H1 (cell line): ENCODE measurements around the gene CD247. TPM values are rescaled to one million over a fixed set of nuclear protein-coding genes. Genes with fewer than 3 reads are reported as not detected.
A peak's percentile ranks its signal among the peaks of the same experiment; 100 is the strongest.

Experiments used
- BACH1 ChIP-seq: IDR thresholded peaks from 2 replicates; pipeline ENCODE4 v1.6.1; 2012; ENCODE audit warnings: low read length, improper control_type of control experiment
- BCL11A ChIP-seq, 2 experiments: IDR thresholded peaks; one replicate each; pipeline ENCODE4 v1.6.1; 2011; ENCODE audit warnings: low read depth in 2 of 2, low read length in 2 of 2, mild to moderate bottlenecking in 2 of 2
- BRCA1 ChIP-seq: IDR thresholded peaks from 2 replicates; pipeline ENCODE4 v1.6.1; 2012; ENCODE audit warnings: low read depth, low read length, improper control_type of control experiment
- CBX5 ChIP-seq: fragments of 300-800, 300-1000 bp; sonication (generic); IDR thresholded peaks from 2 replicates; pipeline ENCODE4 v1.7.1; 2016; ENCODE audit warnings: antibody characterized with exemption, low read length, low read depth
- CEBPB ChIP-seq: IDR thresholded peaks from 2 replicates; pipeline ENCODE4 v1.6.1; 2012; ENCODE audit warnings: low read depth, low read length
- CHD2 ChIP-seq: IDR thresholded peaks from 2 replicates; pipeline ENCODE4 v1.6.1; 2012; ENCODE audit warnings: low read length, improper control_type of control experiment
- EP300 ChIP-seq, 2 experiments: IDR thresholded peaks; 1 replicate in 1 of 2; 2 replicates in 1 of 2; pipeline ENCODE4 v1.6.1; 2011 to 2012; ENCODE audit warnings: low read depth in 2 of 2, low read length in 2 of 2, mild to moderate bottlenecking in 2 of 2, borderline replicate concordance in 1 of 2, inconsistent platforms in 1 of 2, moderate library complexity in 1 of 2
- EZH2 ChIP-seq: fragments of 200-600 bp; sonication (generic); IDR thresholded peaks from 2 replicates; pipeline ENCODE4 v1.7.1; 2012; ENCODE audit warnings: low read depth, mild to moderate bottlenecking, moderate library complexity, low read length, inconsistent platforms; ENCODE audit not compliant: severe bottlenecking
- HDAC2 ChIP-seq, 2 experiments: fragments of 300-600 bp in 1 of 2; sonication (generic) in 1 of 2; IDR thresholded peaks; 2 replicates each; pipeline ENCODE4 v1.6.1; 2011 to 2012; ENCODE audit warnings: low read depth in 2 of 2, low read length in 2 of 2, mild to moderate bottlenecking in 2 of 2, moderate library complexity in 2 of 2, borderline replicate concordance in 1 of 2, inconsistent platforms in 1 of 2
- JUND ChIP-seq: IDR thresholded peaks from 2 replicates; pipeline ENCODE4 v1.6.1; 2011; ENCODE audit warnings: mild to moderate bottlenecking, improper control_type of control experiment, low read length
- KDM1A ChIP-seq: fragments of 200-600, 300-600 bp; sonication (generic); IDR thresholded peaks from 2 replicates; pipeline ENCODE4 v1.7.1; 2016; ENCODE audit warnings: mild to moderate bottlenecking, low read length, borderline replicate concordance
- KDM4A ChIP-seq: IDR thresholded peaks from one replicate; pipeline ENCODE4 v1.7.1; 2012; ENCODE audit warnings: low read depth, mild to moderate bottlenecking, moderate library complexity, low read length, inconsistent platforms; ENCODE audit not compliant: severe bottlenecking
- KDM5A ChIP-seq: fragments of 200-600 bp; IDR thresholded peaks from 2 replicates; pipeline ENCODE4 v1.7.1; 2012; ENCODE audit warnings: mild to moderate bottlenecking, low read length, inconsistent platforms, mixed read lengths
- NRF1 ChIP-seq: IDR thresholded peaks from 2 replicates; pipeline ENCODE4 v1.6.1; 2011; ENCODE audit warnings: mild to moderate bottlenecking, low read depth, low read length, improper control_type of control experiment
- POLR2A ChIP-seq, 2 experiments: IDR thresholded peaks; 1 replicate in 1 of 2; 2 replicates in 1 of 2; pipeline ENCODE4 v1.6.1; 2011; ENCODE audit warnings: low read depth in 2 of 2, low read length in 2 of 2, mild to moderate bottlenecking in 2 of 2; ENCODE audit errors: control extremely low read depth in 1 of 2
- POU5F1 ChIP-seq: IDR thresholded peaks from 2 replicates; pipeline ENCODE4 v1.6.1; 2011; ENCODE audit warnings: low read depth, mild to moderate bottlenecking, low read length, moderate library complexity
- RXRA ChIP-seq: IDR thresholded peaks from 2 replicates; pipeline ENCODE4 v1.6.1; 2011; ENCODE audit warnings: low read depth, mild to moderate bottlenecking, low read length, moderate library complexity; ENCODE audit not compliant: insufficient read depth
- TBP ChIP-seq: IDR thresholded peaks from 2 replicates; pipeline ENCODE4 v1.6.1; 2011; ENCODE audit warnings: low read depth, low read length, improper control_type of control experiment
- TEAD4 ChIP-seq: IDR thresholded peaks from 2 replicates; pipeline ENCODE4 v1.6.1; 2012; ENCODE audit warnings: low read depth, low read length, inconsistent platforms, mixed read lengths
- polyA plus RNA-seq, 7 experiments: library from polyadenylated mRNA; depleted of rRNA in 3 of 7; stranded (reverse) in 5 of 7; unstranded in 2 of 7; fragments of >200 nt in 5 of 7; fragments of 200-250 nt in 2 of 7; gene quantifications; 1 replicate in 5 of 7; 2 replicates in 1 of 7; 4 replicates in 1 of 7; pipeline versions ENCODE4 v1.2.1 to v1.2.3, GENCODE V29; 2011 to 2013; ENCODE audit warnings: missing spikeins in 2 of 7, mixed read lengths in 2 of 7
- total RNA-seq: library from RNA; stranded (reverse); fragmentation: NEBNext Ultra II Directional; extraction: Animal tissue kit (Norgen Biotek cat#: 25700); gene quantifications from 2 replicates; pipeline ENCODE4 v1.2.1, GENCODE V29; 2021
- TF ChIP-seq, protein P1 (sequence below): IDR thresholded peaks from 2 replicates; pipeline ENCODE4 v1.6.1; 2012; ENCODE audit warnings: inconsistent platforms
- TF ChIP-seq, protein P2 (sequence below): IDR thresholded peaks from 2 replicates; pipeline ENCODE4 v1.6.1; 2011; ENCODE audit warnings: low read length, improper control_type of control experiment
- TF ChIP-seq, protein P3 (sequence below): IDR thresholded peaks from 2 replicates; pipeline ENCODE4 v1.6.1; 2012; ENCODE audit warnings: low read length, inconsistent platforms

The CD247 gene
- total and polyA plus RNA-seq, 2 of the 8 experiments (the other 6 are each of a cell fraction or from before 2014, with no cell fraction given): 2.0 to 2.2 TPM

DNA sequence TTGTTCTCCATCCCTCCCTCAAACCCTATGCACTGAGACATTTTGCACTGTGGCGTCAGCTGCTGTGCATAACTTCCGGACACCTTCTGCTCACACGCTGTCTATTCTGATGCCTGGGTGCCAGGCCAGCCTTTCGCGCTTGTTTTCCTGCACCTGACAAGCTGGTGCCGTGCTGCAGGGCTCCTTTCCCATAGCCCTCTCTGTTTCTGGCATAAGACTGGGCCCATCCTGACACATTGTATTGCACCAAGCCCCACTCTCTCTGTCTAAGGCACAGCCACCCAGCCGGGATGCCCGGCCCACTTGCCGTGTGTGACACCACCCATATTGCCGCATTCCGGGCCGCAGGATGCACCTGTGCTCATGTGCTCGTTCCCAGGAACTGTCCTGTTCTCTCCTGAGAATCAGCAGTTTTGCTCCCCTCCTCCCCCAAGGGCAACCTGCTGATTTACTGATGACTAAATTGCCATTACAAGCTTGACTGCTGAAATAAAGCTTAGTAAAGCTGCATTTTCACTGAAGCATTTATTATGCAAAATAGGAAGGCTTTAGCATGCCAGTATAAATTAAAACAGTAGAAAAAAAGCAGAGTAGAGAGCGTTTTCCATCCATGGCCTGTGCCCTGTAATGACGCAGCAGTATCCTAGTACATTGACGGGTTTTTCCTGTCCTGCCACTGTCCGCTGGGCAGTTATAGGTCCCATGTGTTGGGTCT is 88.0 kb downstream of the CD247 start (continued):
- 0 out of 2 replicates have a peak, but pooled peaks have one; percentile 42 for TF ChIP-seq POU5F1
- TF ChIP-seq, protein P1, sequence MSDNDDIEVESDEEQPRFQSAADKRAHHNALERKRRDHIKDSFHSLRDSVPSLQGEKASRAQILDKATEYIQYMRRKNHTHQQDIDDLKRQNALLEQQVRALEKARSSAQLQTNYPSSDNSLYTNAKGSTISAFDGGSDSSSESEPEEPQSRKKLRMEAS: no peak
- no peak for TF ChIP-seq CBX5
- no peak for TF ChIP-seq BCL11A (IDR thresholded peaks at IDR 0.05; ENCODE audit: low read depth in 2 of 2, low read length in 2 of 2)
- no peak for TF ChIP-seq CEBPB
- TF ChIP-seq, protein P2, sequence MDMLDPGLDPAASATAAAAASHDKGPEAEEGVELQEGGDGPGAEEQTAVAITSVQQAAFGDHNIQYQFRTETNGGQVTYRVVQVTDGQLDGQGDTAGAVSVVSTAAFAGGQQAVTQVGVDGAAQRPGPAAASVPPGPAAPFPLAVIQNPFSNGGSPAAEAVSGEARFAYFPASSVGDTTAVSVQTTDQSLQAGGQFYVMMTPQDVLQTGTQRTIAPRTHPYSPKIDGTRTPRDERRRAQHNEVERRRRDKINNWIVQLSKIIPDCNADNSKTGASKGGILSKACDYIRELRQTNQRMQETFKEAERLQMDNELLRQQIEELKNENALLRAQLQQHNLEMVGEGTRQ: no peak
- TF ChIP-seq JUND: no peak
- no peak for TF ChIP-seq NRF1
- TF ChIP-seq CHD2: no peak
- TF ChIP-seq, protein P3, sequence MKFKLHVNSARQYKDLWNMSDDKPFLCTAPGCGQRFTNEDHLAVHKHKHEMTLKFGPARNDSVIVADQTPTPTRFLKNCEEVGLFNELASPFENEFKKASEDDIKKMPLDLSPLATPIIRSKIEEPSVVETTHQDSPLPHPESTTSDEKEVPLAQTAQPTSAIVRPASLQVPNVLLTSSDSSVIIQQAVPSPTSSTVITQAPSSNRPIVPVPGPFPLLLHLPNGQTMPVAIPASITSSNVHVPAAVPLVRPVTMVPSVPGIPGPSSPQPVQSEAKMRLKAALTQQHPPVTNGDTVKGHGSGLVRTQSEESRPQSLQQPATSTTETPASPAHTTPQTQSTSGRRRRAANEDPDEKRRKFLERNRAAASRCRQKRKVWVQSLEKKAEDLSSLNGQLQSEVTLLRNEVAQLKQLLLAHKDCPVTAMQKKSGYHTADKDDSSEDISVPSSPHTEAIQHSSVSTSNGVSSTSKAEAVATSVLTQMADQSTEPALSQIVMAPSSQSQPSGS: no peak; the same call in 1 of the 2 replicates
- TF ChIP-seq BRCA1: no peak
- TF ChIP-seq KDM1A: 0 out of 2 replicates have a peak, but pooled peaks have one; percentile 10
- no peak for TF ChIP-seq KDM4A
- TF ChIP-seq EP300 (IDR thresholded peaks at IDR 0.05; ENCODE audit: borderline replicate concordance in 1 of 2, low read depth in 2 of 2, low read length in 2 of 2): 0 out of 3 replicates have a peak, but pooled peaks of 1 of the 2 experiments have one; percentile 21
- no peak for TF ChIP-seq POLR2A (IDR thresholded peaks at IDR 0.05; ENCODE audit: control extremely low read depth in 1 of 2, low read depth in 2 of 2, low read length in 2 of 2)
- TF ChIP-seq TBP: peak; percentile 20; the same call in 1 of the 2 replicates
- TF ChIP-seq HDAC2 (IDR thresholded peaks at IDR 0.05; ENCODE audit: borderline replicate concordance in 1 of 2, low read depth in 2 of 2, low read length in 2 of 2): no peak
- TF ChIP-seq EZH2: no peak
- TF ChIP-seq TEAD4: peak; percentile 90
- TF ChIP-seq KDM5A: no peak
- TF ChIP-seq RXRA: no peak
- peak; percentile 79; the same call in 1 of the 2 replicates for TF ChIP-seq BACH1
